ENCODE measurements around the gene SLC22A9.

- no peak for TF ChIP-seq CTCF (IDR thresholded peaks at IDR 0.05)
- no peak for TF ChIP-seq POLR2AphosphoS5 (IDR thresholded peaks at IDR 0.05)
Measured at GRCh38 chr11:63371396-63371795, 1.8 kb downstream of the SLC22A9 start.

Measured in sigmoid colon (tissue), 4 donors.